Cardiac muscle cell (in vitro differentiated cells and primary cell): ENCODE results near the gene PEX11G. TPM values are rescaled to one million over a fixed set of nuclear protein-coding genes. Genes with fewer than 3 reads are reported as not detected.

ENCODE experiments used
- DNase-seq, 2 donors: peaks; one replicate each; pipeline versions ENCODE4 v3.0.0 to v3.0.0-alpha.2; 2010 to 2017; ENCODE audit warnings: low read depth in 1 of 2, low spot score in 1 of 2
- H3K27ac ChIP-seq: fragments of 200-600 bp; sonication (generic); 2 replicates; pipeline ENCODE4 v1.5.1; 2016
- H3K27me3 ChIP-seq: fragments of 200-600 bp; sonication (generic); 2 replicates; pipeline ENCODE4 v1.6.0; 2016; ENCODE audit warnings: control low read depth
- H3K36me3 ChIP-seq: fragments of 200-600 bp; sonication (generic); 2 replicates; pipeline ENCODE4 v1.5.1; 2016; ENCODE audit warnings: control low read depth
- H3K4me1 ChIP-seq: fragments of 200-600 bp; sonication (generic); 2 replicates; pipeline ENCODE4 v1.8.1; 2017; ENCODE audit warnings: low read depth, mild to moderate bottlenecking, mixed run types
- H3K4me3 ChIP-seq: fragments of 200-600 bp; sonication (generic); 2 replicates; pipeline ENCODE4 v1.5.1; 2016; ENCODE audit warnings: mild to moderate bottlenecking
- H3K9me3 ChIP-seq: fragments of 200-600 bp; sonication (generic); 2 replicates; pipeline ENCODE4 v1.5.1; 2017; ENCODE audit warnings: low read depth, mild to moderate bottlenecking, control low read depth
- CTCF ChIP-seq: IDR thresholded peaks from 2 replicates; pipeline ENCODE4 v1.5.1; 2012; ENCODE audit warnings: low read depth, mild to moderate bottlenecking, low read length
- polyA plus RNA-seq: library from polyadenylated mRNA; unstranded; fragments of >200 nt; fragmentation: Nextera tagmentation; extraction: Ambion mirVana; gene quantifications from 2 replicates; pipeline ENCODE4 v1.2.1, GENCODE V29; 2016
- total RNA-seq: library from RNA; depleted of rRNA; stranded (reverse); fragments of >200 nt; gene quantifications from 2 replicates; pipeline ENCODE4 v1.2.3, GENCODE V29; 2016

The PEX11G gene
- 5.5 and 6.5 TPM in 2 replicates for total RNA-seq
- 6.1 and 11.2 TPM in 2 replicates for polyA plus RNA-seq

GRCh38 chr19:7488736-7489353, at the start of gene PEX11G:
Gene PEX11G (minus strand): TSS chr19:7489035. CDS start chr19:7489010, 25 bp downstream.
- DNase-seq = peak; percentile 92 to 93
- no peak for TF ChIP-seq CTCF
- H3K27ac ChIP-seq = peak within 1 kb of the TSS; percentile 57
- no peaks in the 10 kb centered on the region for H3K4me1 ChIP-seq
- H3K36me3 ChIP-seq = no peaks in the 10 kb centered on the region
- H3K9me3 ChIP-seq = no peaks in the 10 kb centered on the region
- peak within 1 kb of the TSS; percentile 44 for H3K4me3 ChIP-seq
- no peaks in the 10 kb centered on the region for H3K27me3 ChIP-seq

- DNase-seq = no peak
- H3K27ac ChIP-seq = no peak overlapping the region
- H3K4me1 ChIP-seq = no peaks in the 10 kb centered on the region
- H3K36me3 ChIP-seq = no peaks in the 10 kb centered on the region
- no peaks in the 10 kb centered on the region for H3K9me3 ChIP-seq
- H3K4me3 ChIP-seq = peak overlapping the region; percentile 71
- no peak for TF ChIP-seq CTCF
- H3K27me3 ChIP-seq = no peaks in the 10 kb centered on the region
Observed at GRCh38 chr19:7535998-7536695, 47.3 kb upstream of the PEX11G start.

- Histone ChIP-seq H3K27me3 (no peaks in the 10 kb centered on the region), H3K4me1 (no peaks in the 10 kb centered on the region), H3K9me3 (no peaks in the 10 kb centered on the region), H3K4me3 (peak within 1 kb of the TSS; percentile 71), H3K36me3 (no peaks in the 10 kb centered on the region), H3K27ac (peak within 1 kb of the TSS; percentile 86)
- DNase-seq = peak; percentile 94 to 96
- no peak for TF ChIP-seq CTCF
Observed at GRCh38 chr19:7535047-7535997, 46.5 kb upstream of the PEX11G start, which contains the start of gene PNPLA6. Gene PNPLA6 (plus strand): TSS chr19:7535717. CDS start chr19:7535789, 72 bp downstream.

GRCh38 chr19:7534531-7535046, 45.8 kb upstream of the PEX11G start:
- H3K9me3 ChIP-seq = no peaks in the 10 kb centered on the region
- H3K27me3 ChIP-seq = no peaks in the 10 kb centered on the region
- H3K4me1 ChIP-seq = no peaks in the 10 kb centered on the region
- peak; percentile 66 to 75 for DNase-seq
- H3K4me3 ChIP-seq = peak overlapping the region; percentile 71
- H3K27ac ChIP-seq = peak overlapping the region; percentile 86
- H3K36me3 ChIP-seq = no peaks in the 10 kb centered on the region
- peak; percentile 24 for TF ChIP-seq CTCF

- TF ChIP-seq CTCF = no peak
- Histone ChIP-seq H3K4me3 (peak overlapping the region; percentile 71), H3K27me3 (no peaks in the 10 kb centered on the region), H3K27ac (peak overlapping the region; percentile 85), H3K36me3 (no peaks in the 10 kb centered on the region), H3K4me1 (no peaks in the 10 kb centered on the region), H3K9me3 (no peaks in the 10 kb centered on the region)
- DNase-seq = peak; percentile 92 to 94
Observed at GRCh38 chr19:7533925-7534480, 45.2 kb upstream of the PEX11G start.
